ENCODE data around the gene ROPN1B. TPM values are rescaled to one million over a fixed set of nuclear protein-coding genes. Genes with fewer than 3 reads are reported as not detected.
"Not testable (repeated sequence)": the region's sequence is repeated elsewhere in the genome, so short reads cannot be mapped to it uniquely, and the experiment has no call there.

Gene ROPN1B
- total and polyA plus RNA-seq, 2 of the 8 experiments (the other 6 are each of a cell fraction or from before 2014, with no cell fraction given): 0.30 TPM; not detected in 1

DNA sequence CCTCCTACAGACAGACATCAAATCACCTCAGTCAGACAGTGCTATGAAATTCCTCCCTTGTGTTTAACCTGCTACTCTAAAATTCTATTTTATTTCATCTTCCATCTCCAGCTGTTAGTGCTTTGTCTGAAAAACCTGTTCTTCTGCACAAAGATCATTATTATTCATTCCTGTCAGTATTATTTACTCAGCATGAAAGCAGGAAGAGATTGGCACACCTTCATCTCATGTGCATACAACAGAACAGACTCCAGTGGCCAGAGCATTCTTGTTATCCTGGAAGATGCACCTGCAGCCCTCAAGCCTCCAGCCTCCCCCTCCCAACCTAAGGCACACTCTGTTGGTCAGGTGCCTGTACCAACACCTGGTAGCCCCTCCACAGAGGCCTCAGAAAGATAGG is 1.8 kb upstream of the ROPN1B start (continued):
- TF ChIP-seq CBX8 (IDR thresholded peaks at IDR 0.05; ENCODE audit: borderline replicate concordance, low read depth, low read length) (no peak), E2F6 (IDR thresholded peaks at IDR 0.05) (no peak), CBX5 (IDR thresholded peaks at IDR 0.05; ENCODE audit: low read depth, low read length) (no peak)

- POLR2A ChIA-PET (ENCODE audit: partially characterized antibody): not testable (repeated sequence)
Observed at GRCh38 chr3:125968121-125968520, 857 bp upstream of the ROPN1B start.

More at GRCh38 chr3:125968121-125968520, 857 bp upstream of the ROPN1B start:
- 66% methylated on average over 2 of the region's 2 CpGs; no CpG with 5 or more reads in 1 of the 2 experiments for WGBS, 2 experiments (ENCODE audit: extremely low coverage in 1 of 2, insufficient coverage in 1 of 2, insufficient read length in 1 of 2, insufficient replicate concordance in 2 of 2, low coverage in 1 of 2, low lambda C conversion rate in 2 of 2, missing lambda C conversion rate in 1 of 2)
- H3K18ac ChIP-seq (ENCODE audit: extremely low read depth, low read length); DNase-seq (ENCODE audit: low read depth in 1 of 2, low spot score in 2 of 2); H2BK120ac ChIP-seq (replicated peaks; ENCODE audit: low read depth, low read length); H3K4me1 ChIP-seq (replicated peaks in 1 of 4; ENCODE audit: control insufficient read depth in 3 of 4, insufficient read depth in 4 of 4, low read length in 3 of 4); H3K23ac ChIP-seq (ENCODE audit: insufficient read length); H2AK5ac ChIP-seq (ENCODE audit: low read depth, low read length); H4K20me1 ChIP-seq (replicated peaks in 1 of 2; ENCODE audit: control insufficient read depth in 1 of 2, insufficient read depth in 2 of 2, low read length in 2 of 2); H4K8ac ChIP-seq (ENCODE audit: extremely low read depth, insufficient read depth, low read length); H2BK20ac ChIP-seq (ENCODE audit: low read length); H3K79me1 ChIP-seq (ENCODE audit: low read depth, low read length); H3K4ac ChIP-seq (replicated peaks; ENCODE audit: insufficient read length, low read depth, low read length); H2BK15ac ChIP-seq (ENCODE audit: low read length); H2AFZ ChIP-seq (ENCODE audit: low read length); H3K4me3 ChIP-seq (ENCODE audit: extremely low read depth in 1 of 4, insufficient read depth in 2 of 4, low read depth in 3 of 4, low read length in 4 of 4); H2BK12ac ChIP-seq (ENCODE audit: low read depth, low read length); H3K4me2 ChIP-seq (ENCODE audit: insufficient read depth in 1 of 2, low read depth in 2 of 2, low read length in 2 of 2); H2BK5ac ChIP-seq (ENCODE audit: low read depth, low read length); H3K27me3 ChIP-seq (replicated peaks in 1 of 4; ENCODE audit: control insufficient read depth in 3 of 4, extremely low read depth in 1 of 4, insufficient read depth in 3 of 4, low read length in 3 of 4); H3K14ac ChIP-seq (ENCODE audit: insufficient read length); H4K5ac ChIP-seq (ENCODE audit: insufficient read length, low read depth, low read length); H4K91ac ChIP-seq (replicated peaks; ENCODE audit: insufficient read length, low read length); H3K9me3 ChIP-seq (ENCODE audit: insufficient read depth in 2 of 2, low read depth in 1 of 2, low read length in 1 of 2); FAIRE-seq; H3K56ac ChIP-seq (replicated peaks; ENCODE audit: insufficient read length, low read depth, low read length); H3K27ac ChIP-seq (ENCODE audit: low read depth, low read length); H3K36me3 ChIP-seq (ENCODE audit: control insufficient read depth in 2 of 4, insufficient read depth in 4 of 4, low read length in 3 of 4); H3K9ac ChIP-seq (replicated peaks in 1 of 4; ENCODE audit: extremely low read depth in 1 of 4, low read depth in 3 of 4, low read length in 3 of 4); H3K23me2 ChIP-seq (ENCODE audit: low read depth, low read length); H3K79me2 ChIP-seq (ENCODE audit: control insufficient read depth in 1 of 2, insufficient read depth in 2 of 2, low read length in 2 of 2): not testable (repeated sequence)
- CTCF ChIA-PET (ENCODE audit: partially characterized antibody): interaction anchor here (0.9 kb wide), 1 partner anchor 188 kb away, joined by 3 read pairs; no protein-coding TSS in a partner anchor
